CD14-positive monocyte (primary cell): ENCODE measurements around the gene MTHFSD. TPM values are rescaled to one million over a fixed set of nuclear protein-coding genes. Genes with fewer than 3 reads are reported as not detected.

ENCODE experiments used
- DNase-seq, 3 donors: peaks; one replicate each; pipeline ENCODE4 v3.0.0-alpha.2; 2011 to 2022
- H2AFZ ChIP-seq: 2 replicates; pipeline ENCODE4 v1.6.0; 2012; ENCODE audit warnings: mild to moderate bottlenecking, low read depth, low read length, inconsistent platforms; ENCODE audit not compliant: insufficient read depth, poor library complexity, severe bottlenecking
- H3K27ac ChIP-seq, 2 donors: 1 replicate in 1 of 2; 2 replicates in 1 of 2; pipeline ENCODE4 v1.5.1; 2012 to 2013; ENCODE audit warnings: low read length in 2 of 2, control low read depth in 1 of 2, inconsistent platforms in 1 of 2, low read depth in 1 of 2, mild to moderate bottlenecking in 1 of 2
- H3K27me3 ChIP-seq, 2 donors: one replicate each; pipeline versions ENCODE4 v1.6.0 to v1.6.1; 2011 to 2013; ENCODE audit warnings: low read length in 2 of 2; ENCODE audit not compliant: control insufficient read depth in 2 of 2, insufficient read depth in 2 of 2
- H3K36me3 ChIP-seq, 2 donors: replicated peaks in 1 of 2; 1 replicate in 1 of 2; 2 replicates in 1 of 2; pipeline versions ENCODE4 v1.5.1 to v1.6.1; 2012 to 2013; ENCODE audit warnings: low read length in 2 of 2, control low read depth in 1 of 2, inconsistent platforms in 1 of 2, mild to moderate bottlenecking in 1 of 2; ENCODE audit not compliant: insufficient read depth in 2 of 2, control insufficient read depth in 1 of 2
- H3K4me1 ChIP-seq, 2 donors: 1 replicate in 1 of 2; 2 replicates in 1 of 2; pipeline versions ENCODE4 v1.5.1 to v1.6.1; 2012 to 2013; ENCODE audit warnings: low read length in 2 of 2, control low read depth in 1 of 2, inconsistent platforms in 1 of 2, mild to moderate bottlenecking in 1 of 2, moderate library complexity in 1 of 2; ENCODE audit not compliant: insufficient read depth in 2 of 2, control insufficient read depth in 1 of 2
- H3K4me2 ChIP-seq: replicated peaks from 2 replicates; pipeline ENCODE3; 2012; ENCODE audit warnings: low read length, moderate library complexity, mild to moderate bottlenecking; ENCODE audit not compliant: poor library complexity, severe bottlenecking; ENCODE audit errors: extremely low read depth
- H3K4me3 ChIP-seq, 3 experiments: fragments of 200-600 bp in 1 of 3; sonication (generic) in 1 of 3; replicated peaks in 1 of 3; 1 replicate in 2 of 3; 2 replicates in 1 of 3; pipeline ENCODE4 v1.5.1; 2011 to 2013; ENCODE audit warnings: low read length in 3 of 3, mild to moderate bottlenecking in 3 of 3, control low read depth in 2 of 3, low read depth in 2 of 3, inconsistent platforms in 1 of 3, moderate library complexity in 1 of 3
- H3K79me2 ChIP-seq: 2 replicates; pipeline ENCODE4 v1.6.0; 2012; ENCODE audit warnings: mild to moderate bottlenecking, control low read depth, inconsistent platforms, low read length, moderate library complexity; ENCODE audit not compliant: insufficient read depth
- H3K9ac ChIP-seq: 2 replicates; pipeline ENCODE4 v1.6.0; 2017; ENCODE audit warnings: low read length, mild to moderate bottlenecking; ENCODE audit not compliant: insufficient read depth, poor library complexity, severe bottlenecking
- H3K9me3 ChIP-seq, 2 donors: replicated peaks in 1 of 2; 1 replicate in 1 of 2; 2 replicates in 1 of 2; pipeline versions ENCODE4 v1.5.1 to v1.6.1; 2012 to 2013; ENCODE audit warnings: low read length in 2 of 2, control low read depth in 1 of 2; ENCODE audit not compliant: control insufficient read depth in 1 of 2, insufficient read depth in 1 of 2
- H4K20me1 ChIP-seq: 2 replicates; pipeline ENCODE4 v1.6.0; 2012; ENCODE audit warnings: mild to moderate bottlenecking, low read length, control low read depth, moderate library complexity; ENCODE audit not compliant: insufficient read depth
- H3K27ac Mint-ChIP-seq, 7 donors: one replicate each; pipeline ENCODE4 v1.8.0; 2020; ENCODE audit warnings: mild to moderate bottlenecking in 7 of 7, mixed read lengths in 7 of 7, moderate library complexity in 6 of 7, inconsistent platforms in 2 of 7
- H3K27me3 Mint-ChIP-seq, 3 donors: one replicate each; pipeline ENCODE4 v1.8.0; 2021 to 2022; ENCODE audit warnings: low read depth in 3 of 3, mild to moderate bottlenecking in 3 of 3, mixed read lengths in 3 of 3, moderate library complexity in 3 of 3, inconsistent platforms in 1 of 3
- H3K36me3 Mint-ChIP-seq, 2 donors: one replicate each; pipeline ENCODE4 v1.8.0; 2020; ENCODE audit warnings: mixed read lengths in 2 of 2, inconsistent platforms in 1 of 2, mild to moderate bottlenecking in 1 of 2
- H3K4me1 Mint-ChIP-seq: one replicate; pipeline ENCODE4 v1.8.0; 2020; ENCODE audit warnings: mild to moderate bottlenecking, mixed read lengths
- H3K4me3 Mint-ChIP-seq, 2 donors: one replicate each; pipeline ENCODE4 v1.8.0; 2020; ENCODE audit warnings: mild to moderate bottlenecking in 2 of 2, mixed read lengths in 2 of 2, moderate library complexity in 1 of 2
- H3K9me3 Mint-ChIP-seq, 7 donors: one replicate each; pipeline ENCODE4 v1.8.0; 2020 to 2022; ENCODE audit warnings: mixed read lengths in 7 of 7, mild to moderate bottlenecking in 6 of 7, moderate library complexity in 6 of 7, inconsistent platforms in 2 of 7
- WGBS: methylation state at CpG from one replicate; pipeline ENCODE4 v1.1.5; 2013; ENCODE audit warnings: missing lambda C conversion rate; ENCODE audit not compliant: insufficient coverage; 5-methylcytosine and 5-hydroxymethylcytosine counted together
- intact Hi-C, 2 donors: fragments of 100-400 bp; cut with micrococcal nuclease; formaldehyde crosslinking; loops; one replicate each; pipeline versions ENCODE4 v1.15.0 to v1.15.1; 2023
- polyA plus RNA-seq, 3 donors: library from polyadenylated mRNA; depleted of rRNA in 1 of 3; unstranded in 2 of 3; stranded (reverse) in 1 of 3; fragments of 300-500 nt in 2 of 3; fragments of >200 nt in 1 of 3; fragmentation: Illumina TruSeq in 2 of 3; gene quantifications; 1 replicate in 2 of 3; 2 replicates in 1 of 3; pipeline ENCODE4 v1.2.3, GENCODE V29; 2012 to 2021
- TF ChIP-seq, protein P1 (sequence below): fragments of 200-600 bp; IDR thresholded peaks from one replicate; pipeline ENCODE4 v1.8.0; 2022; ENCODE audit warnings: antibody characterized with exemption, mild to moderate bottlenecking

Gene MTHFSD
- polyA plus RNA-seq, 3 donors = 7.2 to 14.1 (median 11.7) TPM

DNA sequence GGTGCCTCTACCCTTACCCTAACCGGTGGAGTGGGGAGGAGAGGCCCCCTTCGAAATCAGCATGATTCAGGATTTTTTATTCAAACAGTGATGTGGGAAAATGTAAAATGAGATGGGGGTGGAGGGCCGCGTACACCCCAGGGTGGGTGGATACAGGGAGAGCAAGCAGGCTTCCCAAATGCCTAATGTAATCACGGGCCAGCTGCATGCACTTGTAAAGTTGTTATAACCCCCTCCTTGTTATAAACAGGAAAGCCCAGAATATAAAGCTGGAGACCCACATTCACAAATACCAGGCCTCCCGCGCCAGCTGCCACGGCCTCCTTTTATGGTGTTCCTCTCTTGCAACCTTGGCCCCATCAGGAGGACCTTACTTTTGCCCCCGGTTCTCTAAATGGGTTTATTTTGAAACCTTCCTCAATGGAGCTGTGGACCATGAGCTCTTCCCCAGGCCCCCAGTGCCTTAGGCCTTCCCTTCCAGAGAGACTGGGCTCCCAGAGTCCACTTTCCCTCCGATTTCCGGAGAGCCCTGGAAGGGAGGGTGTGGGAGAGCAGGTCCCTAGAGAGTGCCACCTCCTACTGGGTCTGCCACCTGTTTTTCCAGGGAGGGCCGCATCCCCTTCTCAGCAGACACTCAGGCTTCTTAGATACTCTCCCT, 22.4 kb upstream of the MTHFSD start:
- 87% methylated on average over 5 of the region's 12 CpGs for WGBS

DNA sequence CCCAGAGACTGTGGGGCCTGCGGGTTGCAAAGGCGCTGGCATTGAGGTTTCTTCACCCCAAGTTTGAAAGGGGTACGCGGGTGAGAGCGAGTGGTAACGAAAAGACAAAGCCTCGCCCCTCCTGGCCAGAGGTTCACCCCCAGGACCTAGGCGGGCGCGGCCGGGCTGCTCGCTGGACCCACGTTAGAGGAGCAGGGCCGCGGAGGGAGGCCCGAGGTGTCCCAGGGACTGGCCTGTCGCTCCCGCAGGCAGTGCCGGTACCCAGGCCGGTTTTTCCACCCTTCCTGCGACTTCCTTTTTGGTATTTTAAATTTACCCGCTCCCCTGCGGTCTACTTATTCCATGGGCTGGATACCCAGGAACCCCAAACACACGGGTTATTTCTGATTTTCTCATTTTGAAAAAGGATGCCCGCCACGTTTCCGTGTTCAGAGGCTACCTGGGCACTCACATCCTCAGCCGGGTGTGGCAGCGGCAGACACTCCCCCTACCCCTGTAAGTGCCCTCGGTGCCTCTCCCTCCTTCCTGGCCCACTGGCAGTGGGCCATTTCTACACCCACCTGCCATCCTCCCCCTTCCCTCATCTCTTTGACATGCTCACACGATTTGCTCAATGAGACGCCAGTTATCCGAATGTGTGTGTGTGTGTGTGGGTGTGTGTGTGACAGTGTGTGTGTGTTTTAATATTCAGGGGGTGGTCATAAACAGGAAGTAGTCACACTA, 21.7 kb upstream of the MTHFSD start:
- H3K4me1 ChIP-seq = peaks cover 12 to 17% of the 10 kb centered on the region in 2 donors
- H3K9ac ChIP-seq = no peak overlapping the region
- H3K27me3 Mint-ChIP-seq = peaks cover 72 to 95% (median 87%) of the 10 kb centered on the region in 3 donors
- peak overlapping the region; percentile 74 for H3K4me2 ChIP-seq
- intact Hi-C loops = no loop called here
- H2AFZ ChIP-seq = peak overlapping the region; percentile 68
- no peaks in the 10 kb centered on the region for H3K36me3 ChIP-seq
- peaks cover 13% of the 10 kb centered on the region for H3K4me1 Mint-ChIP-seq
- peak overlapping the region in 1 of 3 experiments; percentile 73 for H3K4me3 ChIP-seq
- peaks cover 0 to 6% of the 10 kb centered on the region in 2 donors for H3K36me3 Mint-ChIP-seq
- TF ChIP-seq, protein P1, sequence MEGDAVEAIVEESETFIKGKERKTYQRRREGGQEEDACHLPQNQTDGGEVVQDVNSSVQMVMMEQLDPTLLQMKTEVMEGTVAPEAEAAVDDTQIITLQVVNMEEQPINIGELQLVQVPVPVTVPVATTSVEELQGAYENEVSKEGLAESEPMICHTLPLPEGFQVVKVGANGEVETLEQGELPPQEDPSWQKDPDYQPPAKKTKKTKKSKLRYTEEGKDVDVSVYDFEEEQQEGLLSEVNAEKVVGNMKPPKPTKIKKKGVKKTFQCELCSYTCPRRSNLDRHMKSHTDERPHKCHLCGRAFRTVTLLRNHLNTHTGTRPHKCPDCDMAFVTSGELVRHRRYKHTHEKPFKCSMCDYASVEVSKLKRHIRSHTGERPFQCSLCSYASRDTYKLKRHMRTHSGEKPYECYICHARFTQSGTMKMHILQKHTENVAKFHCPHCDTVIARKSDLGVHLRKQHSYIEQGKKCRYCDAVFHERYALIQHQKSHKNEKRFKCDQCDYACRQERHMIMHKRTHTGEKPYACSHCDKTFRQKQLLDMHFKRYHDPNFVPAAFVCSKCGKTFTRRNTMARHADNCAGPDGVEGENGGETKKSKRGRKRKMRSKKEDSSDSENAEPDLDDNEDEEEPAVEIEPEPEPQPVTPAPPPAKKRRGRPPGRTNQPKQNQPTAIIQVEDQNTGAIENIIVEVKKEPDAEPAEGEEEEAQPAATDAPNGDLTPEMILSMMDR = no peak
- H3K27ac Mint-ChIP-seq = no peak overlapping the region
- WGBS = 4% methylated on average over 25 of the region's 33 CpGs
- no peaks in the 10 kb centered on the region for H3K79me2 ChIP-seq
- no peak for DNase-seq
- H3K9me3 ChIP-seq = peaks cover 7 to 11% of the 10 kb centered on the region in 2 donors
- H4K20me1 ChIP-seq = no peaks in the 10 kb centered on the region
- H3K4me3 Mint-ChIP-seq = peak overlapping the region; percentile 79 to 96
- H3K27ac ChIP-seq = no peak overlapping the region
- peaks cover 33 to 79% of the 10 kb centered on the region in 2 donors for H3K27me3 ChIP-seq
- H3K9me3 Mint-ChIP-seq = peaks cover 0 to 11% (median 5%) of the 10 kb centered on the region in 7 donors

More for the DNA sequence above, 22.4 kb upstream of the MTHFSD start:
- H3K36me3 ChIP-seq = no peaks in the 10 kb centered on the region
- H3K4me1 ChIP-seq = peaks cover 12 to 17% of the 10 kb centered on the region in 2 donors
- no peak overlapping the region for H3K4me3 ChIP-seq
- Mint-ChIP-seq H3K4me1 (peaks cover 13% of the 10 kb centered on the region), H3K9me3 (peaks cover 0 to 11% (median 5%) of the 10 kb centered on the region in 7 donors), H3K27ac (no peak overlapping the region), H3K27me3 (peaks cover 71 to 92% (median 83%) of the 10 kb centered on the region in 3 donors), H3K4me3 (peak overlapping the region in 1 of 2 donors; percentile 96), H3K36me3 (peaks cover 0 to 6% of the 10 kb centered on the region in 2 donors)
- DNase-seq = no peak
- H3K27me3 ChIP-seq = peaks cover 36 to 77% of the 10 kb centered on the region in 2 donors
- H2AFZ ChIP-seq = no peak overlapping the region
- no peak overlapping the region for H3K9ac ChIP-seq
- H3K79me2 ChIP-seq = no peaks in the 10 kb centered on the region
- H3K9me3 ChIP-seq = peaks cover 7 to 11% of the 10 kb centered on the region in 2 donors
- H4K20me1 ChIP-seq = no peaks in the 10 kb centered on the region
- no peak overlapping the region for H3K27ac ChIP-seq
- H3K4me2 ChIP-seq = no peak overlapping the region
- intact Hi-C loops = no loop called here
- TF ChIP-seq, protein P1 = no peak
